Upper lobe of left lung (tissue), 4 donors: Measurements from ENCODE around the gene PECR.

Source experiments
- POLR2AphosphoS5 ChIP-seq, 2 donors: sonication (generic); formaldehyde crosslinking; IDR thresholded peaks; one replicate each; pipeline ENCODE4 v1.5.1; 2017; ENCODE audit warnings: antibody characterized with exemption in 2 of 2
- TF ChIP-seq, protein P1 (sequence below), 6 experiments: fragments of 450-650 bp in 4 of 6; fragments of 200-600 bp in 2 of 6; sonication (generic) in 2 of 6; IDR thresholded peaks; one replicate each; pipeline ENCODE4 v1.5.1; 2016 to 2019; ENCODE audit warnings: antibody characterized with exemption in 6 of 6

- TF ChIP-seq, protein P1, sequence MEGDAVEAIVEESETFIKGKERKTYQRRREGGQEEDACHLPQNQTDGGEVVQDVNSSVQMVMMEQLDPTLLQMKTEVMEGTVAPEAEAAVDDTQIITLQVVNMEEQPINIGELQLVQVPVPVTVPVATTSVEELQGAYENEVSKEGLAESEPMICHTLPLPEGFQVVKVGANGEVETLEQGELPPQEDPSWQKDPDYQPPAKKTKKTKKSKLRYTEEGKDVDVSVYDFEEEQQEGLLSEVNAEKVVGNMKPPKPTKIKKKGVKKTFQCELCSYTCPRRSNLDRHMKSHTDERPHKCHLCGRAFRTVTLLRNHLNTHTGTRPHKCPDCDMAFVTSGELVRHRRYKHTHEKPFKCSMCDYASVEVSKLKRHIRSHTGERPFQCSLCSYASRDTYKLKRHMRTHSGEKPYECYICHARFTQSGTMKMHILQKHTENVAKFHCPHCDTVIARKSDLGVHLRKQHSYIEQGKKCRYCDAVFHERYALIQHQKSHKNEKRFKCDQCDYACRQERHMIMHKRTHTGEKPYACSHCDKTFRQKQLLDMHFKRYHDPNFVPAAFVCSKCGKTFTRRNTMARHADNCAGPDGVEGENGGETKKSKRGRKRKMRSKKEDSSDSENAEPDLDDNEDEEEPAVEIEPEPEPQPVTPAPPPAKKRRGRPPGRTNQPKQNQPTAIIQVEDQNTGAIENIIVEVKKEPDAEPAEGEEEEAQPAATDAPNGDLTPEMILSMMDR (IDR thresholded peaks at IDR 0.05) = no peak
- TF ChIP-seq POLR2AphosphoS5 (IDR thresholded peaks at IDR 0.05) = no peak
These were observed 34.8 kb upstream of the PECR start for GRCh38 chr2:216116418-216116817.
